ENCODE data around the gene GCG. TPM values are rescaled to one million over a fixed set of nuclear protein-coding genes. Genes with fewer than 3 reads are reported as not detected.

The GCG gene
- total and polyA plus RNA-seq, 2 donors (not counting 3 experiments of a cell fraction or from before 2014, with no cell fraction given) = not detected

- dilution Hi-C loops (cut with MboI; ENCODE audit: extremely low pct_ligation_motif_present, low sequenced_read_pairs) (no loop called here), intact Hi-C loops (cut with micrococcal nuclease) (loop anchor here (1.0 kb wide), 4 partner anchors 117 to 538 kb away; no protein-coding TSS in a partner anchor)
- Histone ChIP-seq H4K20me1 (replicated peaks; ENCODE audit: control insufficient read depth, extremely low read depth, insufficient read depth, low read length) (no peaks in the 10 kb centered on the region), H3K9me1 (replicated peaks; ENCODE audit: control insufficient read depth, extremely low read depth, insufficient read depth, low read length) (no peaks in the 10 kb centered on the region), H3K9ac (replicated peaks; ENCODE audit: extremely low read depth, insufficient read depth, low read length) (no peak overlapping the region), H3K4me1 (ENCODE audit: control insufficient read depth, extremely low read depth, insufficient read depth, low read length) (peaks cover 13% of the 10 kb centered on the region), H3K27ac (ENCODE audit: insufficient read depth, low read depth, low read length) (no peak overlapping the region), H3K4me3 (replicated peaks in 1 of 3; ENCODE audit: insufficient read depth in 1 of 3, low read depth in 1 of 3, low read length in 3 of 3) (no peak overlapping the region), H3K9me3 (replicated peaks; ENCODE audit: control insufficient read depth, insufficient read depth, low read length) (no peaks in the 10 kb centered on the region), H3K79me2 (ENCODE audit: control insufficient read depth, insufficient read depth, low read length) (no peaks in the 10 kb centered on the region), H3K4me2 (ENCODE audit: insufficient read depth, low read length) (no peak overlapping the region), H2AFZ (ENCODE audit: low read depth, low read length) (no peak overlapping the region), H3K36me3 (ENCODE audit: control insufficient read depth in 2 of 2, extremely low read depth in 1 of 2, insufficient read depth in 2 of 2, low read length in 2 of 2) (no peaks in the 10 kb centered on the region), H3K27me3 (ENCODE audit: control insufficient read depth in 2 of 2, insufficient read depth in 2 of 2, low read length in 2 of 2) (peaks cover 0 to 9% of the 10 kb centered on the region in 2 experiments)
- DNase-seq (ENCODE audit: low read depth, low spot score) = peak; percentile 70
- CTCF ChIA-PET = interaction anchor here (0.7 to 3.9 kb wide), 19 partner anchors 9 to 542 kb away, joined by 3 to 70 read pairs (median 4); no protein-coding TSS in a partner anchor
- BruUV-seq (replicated peaks) = no TSS peak
- TF ChIP-seq FOS (IDR thresholded peaks at IDR 0.05; ENCODE audit: borderline replicate concordance, insufficient read depth, low read length) (no peak), CTCF (IDR thresholded peaks at IDR 0.05; ENCODE audit: extremely low read depth in 1 of 2, insufficient read depth in 1 of 2, low read depth in 1 of 2, low read length in 2 of 2) (peak; percentile 29 to 41), POLR2A (IDR thresholded peaks at IDR 0.05; ENCODE audit: low read depth, low read length) (no peak)
- FAIRE-seq = peak; percentile 38
- POLR2A ChIA-PET = no interaction called here
These were observed 28.0 kb downstream of the GCG start for GRCh38 chr2:162123806-162124758.

Data from endothelial cell of umbilical vein (primary cell).